Caki2 (cell line): ENCODE measurements around the gene MRAP2. TPM values are rescaled to one million over a fixed set of nuclear protein-coding genes. Genes with fewer than 3 reads are reported as not detected.

Experiments used
- DNase-seq: peaks from one replicate; pipeline ENCODE4 v3.0.0-alpha.2; 2015; ENCODE audit warnings: low read depth
- in situ Hi-C: cut with HindIII; loops from 2 replicates; pipeline ENCODE4 v1.10.0; 2016; ENCODE audit warnings: low sequenced_read_pairs, low pct_unique_long_range_greater_than_20kb, mixed read lengths
- total RNA-seq: library from RNA; depleted of rRNA; stranded (reverse); fragments of >200 nt; shearing (Covaris generic); gene quantifications from 2 replicates; pipeline ENCODE4 v1.2.3, GENCODE V29; 2014; ENCODE audit warnings: low replicate concordance; rRNA removed

MRAP2 gene, protein sequence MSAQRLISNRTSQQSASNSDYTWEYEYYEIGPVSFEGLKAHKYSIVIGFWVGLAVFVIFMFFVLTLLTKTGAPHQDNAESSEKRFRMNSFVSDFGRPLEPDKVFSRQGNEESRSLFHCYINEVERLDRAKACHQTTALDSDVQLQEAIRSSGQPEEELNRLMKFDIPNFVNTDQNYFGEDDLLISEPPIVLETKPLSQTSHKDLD
- 0.09 and 0.10 TPM in 2 replicates for total RNA-seq

DNA sequence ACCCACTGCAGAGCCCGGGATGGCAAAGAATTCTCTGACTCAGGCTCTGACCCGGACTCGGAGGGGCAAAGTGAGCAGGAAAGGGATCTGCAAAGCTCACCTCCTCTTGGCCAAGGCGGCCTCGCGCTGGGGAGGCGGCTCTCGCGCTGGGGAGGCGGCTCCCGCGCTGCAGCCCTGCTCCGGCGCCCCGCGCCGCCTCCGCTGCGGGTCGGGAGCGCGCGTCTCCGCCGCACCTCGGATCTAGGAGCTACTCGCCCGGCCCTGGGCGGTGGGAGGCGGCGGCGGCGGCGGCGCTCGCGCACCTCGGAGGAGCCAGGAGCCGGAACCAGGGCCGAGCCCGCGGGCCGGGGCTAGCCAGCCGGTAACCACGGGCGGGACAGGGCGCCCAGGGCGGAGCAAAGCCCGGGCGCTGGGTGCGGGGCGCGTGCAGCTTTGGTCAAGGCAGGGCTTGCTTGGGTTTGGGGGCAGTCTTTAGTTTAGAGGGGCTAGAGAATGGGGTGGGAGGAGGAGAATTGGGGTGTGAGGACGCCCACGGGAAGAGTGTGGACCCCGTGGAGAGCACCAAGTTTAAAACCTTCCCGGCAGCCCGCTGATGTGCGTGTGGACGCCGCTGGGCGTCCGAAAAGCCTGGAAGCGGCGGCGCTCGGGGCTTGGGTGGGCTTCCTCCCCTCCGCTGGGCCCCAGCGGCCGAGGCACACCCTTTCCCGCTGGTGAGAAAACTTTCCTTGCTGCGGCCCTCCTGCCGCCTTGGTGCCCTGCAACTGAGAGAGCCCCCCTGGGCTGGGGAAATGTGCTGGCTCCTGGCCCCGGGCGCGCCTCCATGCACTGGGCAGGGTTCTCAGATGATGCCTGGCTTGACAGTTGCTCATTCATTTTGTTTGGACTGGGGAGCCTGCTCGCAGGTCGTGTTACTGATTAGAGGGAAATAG is at the start of gene MRAP2:
Gene MRAP2, plus strand, starts transcription at position 250 of the 929 bp plus-strand sequence. CDS start 21,547 bp downstream, outside the sequence.
- DNase-seq = no peak
- in situ Hi-C loops = no loop called here

DNA sequence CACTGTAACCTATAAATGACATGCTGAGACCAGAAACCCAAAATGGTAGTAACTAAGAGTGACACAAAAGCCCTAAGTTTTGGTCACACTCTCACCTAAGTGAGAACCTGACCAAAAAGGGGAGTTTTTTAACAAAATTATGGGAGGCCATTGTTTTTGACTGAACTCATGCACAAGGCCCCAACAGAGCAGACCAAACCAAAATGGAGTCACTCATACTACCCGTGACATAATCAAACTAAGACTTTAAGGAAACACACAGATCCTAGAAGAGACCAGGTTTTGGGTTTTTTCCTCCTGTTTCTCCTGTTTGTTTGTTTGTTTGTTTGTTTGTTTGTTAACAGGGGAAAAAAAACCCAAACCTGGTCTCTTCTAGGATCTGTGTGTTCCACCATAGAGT is 49.2 kb upstream of the MRAP2 start:
- DNase-seq = no peak
- in situ Hi-C loops = no loop called here

DNA sequence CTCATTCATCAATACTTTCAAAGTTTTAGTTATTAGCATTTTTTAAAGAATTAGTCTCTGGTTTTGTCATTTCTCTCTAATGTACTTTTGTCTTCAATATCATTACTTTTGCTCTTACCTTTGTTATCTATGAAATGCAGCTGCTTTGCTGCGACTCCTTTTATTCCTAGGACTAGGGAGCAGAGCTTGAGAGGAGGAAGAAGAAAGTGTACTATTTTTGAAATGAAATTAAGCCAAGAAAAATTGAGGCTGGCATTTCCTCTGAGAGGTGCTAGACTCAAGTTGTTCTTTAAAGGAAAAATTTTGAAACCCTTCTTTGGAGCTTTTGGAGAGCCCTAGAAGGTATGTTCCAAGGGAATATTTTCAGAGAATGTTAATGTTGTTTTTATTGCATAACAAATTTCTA is 48.3 kb upstream of the MRAP2 start:
- in situ Hi-C loops = no loop called here
- no peak for DNase-seq

DNA sequence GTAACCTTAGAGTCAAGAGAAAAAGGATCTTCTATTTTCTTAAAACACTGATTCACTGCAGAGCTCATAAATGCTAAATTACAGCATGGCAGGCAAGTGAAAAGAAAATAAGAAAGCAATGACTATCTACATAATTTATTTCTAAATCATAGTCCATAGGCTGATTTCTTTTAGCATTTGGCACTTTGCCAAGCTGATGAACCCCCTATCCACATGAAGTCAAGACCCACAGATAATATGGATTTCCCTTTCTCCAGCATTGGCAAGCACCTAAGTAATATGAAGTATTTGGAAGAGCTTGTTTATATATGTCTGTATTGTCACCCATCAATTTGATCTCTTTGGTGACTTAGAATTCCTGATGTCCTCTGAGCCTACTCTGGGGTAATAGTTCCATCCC is 47.9 kb upstream of the MRAP2 start:
- DNase-seq = no peak
- in situ Hi-C loops = no loop called here

DNA sequence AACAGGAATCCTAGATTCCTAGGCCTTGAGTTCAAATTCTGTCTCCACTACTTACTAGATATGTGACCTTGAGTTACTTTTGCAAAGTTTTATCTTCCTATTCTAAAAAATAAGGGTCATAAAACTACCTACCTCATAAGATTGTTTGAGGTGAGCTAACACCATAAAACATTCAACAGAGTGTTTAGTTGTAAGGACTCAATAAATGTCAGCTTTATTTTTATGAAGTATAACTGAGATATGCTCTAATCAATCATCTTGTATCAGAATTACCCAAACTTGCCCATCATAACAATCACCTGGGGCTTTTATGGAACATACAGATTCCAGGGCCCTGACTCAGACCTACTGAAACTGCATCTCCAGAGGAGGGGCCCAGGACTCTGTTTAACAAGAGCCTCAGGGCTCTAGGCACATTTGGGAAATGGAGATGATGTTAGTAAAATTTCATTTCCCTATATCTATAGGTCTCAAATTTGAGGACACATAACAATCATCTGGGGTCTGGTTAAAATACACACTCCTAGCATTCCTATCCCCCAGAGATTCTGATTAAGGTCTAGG is 35.5 kb upstream of the MRAP2 start:
- no peak for DNase-seq
- in situ Hi-C loops = no loop called here

DNA sequence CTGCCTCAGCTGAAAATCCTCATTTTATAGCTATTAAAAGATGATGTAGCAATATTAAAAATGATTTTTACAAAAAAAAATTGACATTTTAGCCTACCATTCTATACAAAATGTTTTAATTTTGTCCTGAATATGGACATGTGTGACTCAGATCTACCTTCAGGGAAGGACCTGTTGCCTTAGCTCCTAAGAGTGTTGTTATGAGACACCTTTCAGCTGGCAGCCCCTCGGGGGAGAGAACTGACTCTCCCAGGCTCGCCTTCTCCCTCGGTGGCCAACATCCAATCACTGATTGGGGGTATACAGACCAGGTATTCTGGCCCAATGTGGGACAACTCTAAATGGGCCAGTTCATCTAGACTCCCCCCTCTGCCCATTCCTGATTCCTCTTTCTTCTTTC is 32.5 kb upstream of the MRAP2 start:
- in situ Hi-C loops = no loop called here
- DNase-seq = no peak

DNA sequence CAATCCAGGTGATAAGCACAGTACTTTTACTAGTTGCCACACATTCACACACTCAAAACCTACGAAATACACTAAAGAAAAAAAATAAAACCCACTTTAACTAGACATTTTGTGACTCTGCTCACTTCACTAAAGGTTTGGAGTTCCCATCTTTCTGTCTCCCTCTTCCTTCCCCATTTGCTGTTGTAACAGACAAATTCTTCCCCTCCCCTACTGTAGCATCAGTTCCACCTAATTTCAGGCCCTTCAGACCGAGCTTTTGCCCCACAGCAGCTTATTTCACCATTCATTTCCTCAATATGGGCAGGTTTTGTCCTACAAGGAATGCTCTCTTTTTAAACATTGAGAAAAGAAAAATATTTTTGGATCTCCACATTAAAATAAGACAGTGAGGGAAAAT is 31.3 kb upstream of the MRAP2 start:
- in situ Hi-C loops = no loop called here
- DNase-seq = no peak

DNA sequence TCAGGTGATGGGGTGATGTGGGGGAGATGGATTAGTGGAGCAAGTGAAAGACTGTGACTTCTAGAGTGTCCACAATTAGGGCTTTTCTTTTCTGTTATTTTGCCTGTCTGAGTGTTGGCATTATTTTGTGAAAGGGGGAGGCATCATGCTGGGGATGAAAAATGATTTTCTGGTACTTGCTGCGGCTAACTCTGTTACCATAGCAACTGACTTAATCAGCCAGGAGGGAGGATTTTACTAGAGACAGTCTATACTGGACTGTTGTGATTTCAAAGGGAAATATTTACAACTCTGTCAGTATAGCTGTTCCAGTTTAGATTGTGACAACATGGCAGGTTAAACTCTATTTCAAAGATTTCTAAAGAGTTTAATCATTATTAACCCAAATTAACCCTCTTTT is 30.4 kb upstream of the MRAP2 start:
- no peak for DNase-seq
- in situ Hi-C loops = no loop called here

DNA sequence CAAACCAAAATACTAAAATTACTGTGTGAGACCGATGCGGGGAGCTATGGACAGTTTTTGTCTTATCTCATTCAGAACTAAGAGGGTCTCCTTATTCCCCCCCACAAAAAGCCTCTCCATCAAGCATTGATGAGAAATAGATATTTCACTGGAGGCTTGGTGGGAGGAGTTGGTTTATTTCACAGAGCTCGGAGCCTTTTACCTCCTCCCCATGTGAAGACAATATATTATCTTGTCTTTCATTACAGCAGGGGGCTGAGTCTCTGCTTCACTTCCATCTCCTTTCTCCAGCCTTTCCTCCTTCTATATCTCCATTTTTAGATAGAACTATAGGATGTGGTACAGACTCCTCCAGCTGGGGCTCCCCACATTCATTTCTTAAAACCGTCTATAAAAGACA is 29.9 kb upstream of the MRAP2 start:
- DNase-seq = no peak
- in situ Hi-C loops = no loop called here

DNA sequence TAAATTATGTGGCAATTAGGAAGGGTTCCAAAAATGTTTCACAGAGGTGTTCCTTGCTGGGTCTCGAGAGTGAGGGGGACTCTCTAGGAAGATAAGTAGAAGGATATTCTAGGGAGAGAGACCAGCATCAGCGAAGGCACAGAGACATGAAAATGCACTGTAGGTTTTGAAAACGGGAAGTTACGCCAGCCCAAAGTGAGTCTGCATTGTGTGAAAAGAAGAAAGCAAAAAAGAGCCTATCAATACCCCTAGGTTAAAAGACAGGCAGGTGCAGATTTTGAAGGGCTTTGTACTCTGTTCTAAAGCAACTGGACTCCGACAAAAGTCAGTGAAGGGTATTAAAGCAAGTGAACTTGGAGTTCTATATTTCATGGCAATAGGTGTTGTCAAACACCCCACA is 25.7 kb upstream of the MRAP2 start:
- DNase-seq = no peak
- in situ Hi-C loops = no loop called here

DNA sequence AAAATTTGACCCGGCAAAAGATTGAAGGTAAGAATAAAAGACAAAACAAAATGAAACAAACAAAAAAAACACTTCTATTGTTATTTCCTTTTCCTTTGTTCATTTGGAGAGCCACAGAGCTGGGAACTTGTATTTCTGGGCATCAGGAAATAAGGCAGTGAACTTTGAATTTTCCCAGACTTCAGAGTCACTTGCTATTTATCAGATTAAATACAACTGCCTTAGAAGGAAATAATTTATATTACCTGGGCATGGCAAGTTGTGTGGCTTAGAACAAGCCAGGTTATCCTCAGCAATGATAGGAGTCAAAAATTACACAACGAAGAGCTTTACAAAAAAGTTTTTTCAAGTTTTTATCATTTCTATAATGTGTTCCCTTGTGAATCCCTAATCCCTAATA is 20.2 kb upstream of the MRAP2 start:
- in situ Hi-C loops = no loop called here
- DNase-seq = no peak

DNA sequence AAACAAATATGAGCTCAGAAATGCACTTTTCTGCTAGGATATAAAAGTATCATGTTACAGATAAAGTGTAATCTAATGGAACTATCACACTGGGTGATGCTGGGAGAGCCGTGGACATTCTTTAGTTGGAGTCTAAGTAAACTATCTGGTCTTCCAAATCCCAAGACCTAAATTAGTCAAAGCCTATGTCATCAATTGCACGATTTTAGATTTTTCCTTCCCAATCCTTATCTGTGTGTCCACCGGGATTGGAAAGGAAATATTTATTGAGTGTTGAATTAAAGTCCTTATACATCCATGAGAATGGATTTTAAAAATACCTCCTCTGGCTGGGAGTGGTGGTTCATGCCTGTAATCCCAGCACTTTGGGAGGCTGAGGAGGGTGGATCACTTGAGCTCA is 19.6 kb upstream of the MRAP2 start:
- in situ Hi-C loops = no loop called here
- no peak for DNase-seq

DNA sequence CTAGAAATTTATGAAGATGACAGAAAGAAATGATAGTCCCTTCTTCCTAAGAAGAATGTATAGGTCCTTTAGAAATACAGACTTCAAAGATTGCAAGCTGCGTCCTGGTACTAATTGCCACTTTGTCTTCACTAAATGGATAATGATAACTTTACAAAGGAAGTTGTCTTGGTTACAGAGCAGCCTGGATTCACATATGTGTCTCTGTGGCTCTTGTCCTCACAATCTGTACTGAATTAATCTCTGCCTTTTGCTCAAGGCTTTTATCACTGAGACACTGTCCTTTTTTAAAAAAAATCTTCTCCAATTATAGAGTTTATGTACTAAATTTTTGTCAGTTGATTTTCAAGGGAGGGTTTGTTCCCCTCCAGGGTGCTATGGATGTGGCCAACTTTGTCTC is 17.5 kb upstream of the MRAP2 start:
- in situ Hi-C loops = no loop called here
- no peak for DNase-seq

DNA sequence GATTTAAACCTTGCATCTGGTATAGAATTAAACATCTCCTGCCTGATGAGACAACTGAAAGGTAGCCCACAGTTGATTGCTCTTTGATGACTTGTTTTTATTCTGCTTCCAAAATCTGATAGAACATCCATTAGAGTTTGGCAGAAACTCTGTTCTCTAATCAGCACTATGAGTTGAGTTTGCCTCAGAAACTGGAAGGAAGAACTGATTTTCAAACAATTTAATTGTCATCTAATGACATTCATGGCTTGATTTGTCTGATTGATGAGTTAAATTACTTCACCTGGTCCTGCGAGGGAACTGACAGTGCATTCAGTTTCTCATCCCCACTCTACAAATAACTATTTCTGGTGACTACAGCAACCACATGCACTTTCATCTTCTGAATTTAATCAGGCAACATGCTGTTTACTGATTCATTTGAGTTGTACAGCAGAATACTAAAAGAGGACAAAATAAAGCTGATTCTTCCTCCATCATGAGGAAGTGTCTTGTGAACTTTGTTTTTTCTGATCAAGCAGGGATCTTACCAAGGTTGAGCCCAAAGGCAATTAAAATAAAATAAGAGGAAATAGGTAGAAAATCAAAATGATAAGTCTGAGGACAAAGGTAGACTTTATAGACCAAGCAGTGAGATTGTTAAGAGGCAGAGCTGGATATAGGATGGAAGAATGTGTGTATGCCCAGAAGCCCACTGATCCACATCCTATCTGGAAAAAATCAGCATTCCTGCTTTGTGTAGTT is 15.7 kb upstream of the MRAP2 start:
- no peak for DNase-seq
- in situ Hi-C loops = no loop called here

DNA sequence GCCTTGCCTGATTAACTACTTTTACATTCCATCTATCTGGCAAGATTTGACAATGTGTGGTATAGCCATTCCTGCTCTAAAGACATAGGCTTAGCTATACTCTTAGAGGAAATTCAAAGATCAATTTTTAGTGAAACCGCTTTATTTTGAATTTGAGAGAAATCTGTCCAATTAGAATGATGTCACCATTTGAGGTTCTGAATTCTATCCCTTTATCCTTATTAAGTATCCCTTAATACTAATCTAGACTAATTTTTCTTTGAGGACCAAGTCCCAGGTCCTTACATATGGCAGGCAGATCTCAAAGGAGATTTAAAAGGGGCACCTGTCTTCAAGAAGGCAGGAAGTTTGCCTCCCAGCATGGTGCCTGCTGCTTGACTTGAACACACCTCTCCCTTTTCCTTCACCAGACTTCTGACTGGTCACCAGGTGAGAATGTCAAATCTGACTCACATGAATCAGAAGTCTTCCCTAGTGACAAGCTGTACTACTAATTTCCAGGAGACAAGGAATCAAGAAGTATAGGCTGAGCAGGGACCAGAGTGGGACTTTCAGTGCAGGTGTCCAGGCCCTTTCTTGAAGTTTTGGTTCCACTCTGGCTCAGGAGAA is 15.0 kb upstream of the MRAP2 start:
- in situ Hi-C loops = no loop called here

DNA sequence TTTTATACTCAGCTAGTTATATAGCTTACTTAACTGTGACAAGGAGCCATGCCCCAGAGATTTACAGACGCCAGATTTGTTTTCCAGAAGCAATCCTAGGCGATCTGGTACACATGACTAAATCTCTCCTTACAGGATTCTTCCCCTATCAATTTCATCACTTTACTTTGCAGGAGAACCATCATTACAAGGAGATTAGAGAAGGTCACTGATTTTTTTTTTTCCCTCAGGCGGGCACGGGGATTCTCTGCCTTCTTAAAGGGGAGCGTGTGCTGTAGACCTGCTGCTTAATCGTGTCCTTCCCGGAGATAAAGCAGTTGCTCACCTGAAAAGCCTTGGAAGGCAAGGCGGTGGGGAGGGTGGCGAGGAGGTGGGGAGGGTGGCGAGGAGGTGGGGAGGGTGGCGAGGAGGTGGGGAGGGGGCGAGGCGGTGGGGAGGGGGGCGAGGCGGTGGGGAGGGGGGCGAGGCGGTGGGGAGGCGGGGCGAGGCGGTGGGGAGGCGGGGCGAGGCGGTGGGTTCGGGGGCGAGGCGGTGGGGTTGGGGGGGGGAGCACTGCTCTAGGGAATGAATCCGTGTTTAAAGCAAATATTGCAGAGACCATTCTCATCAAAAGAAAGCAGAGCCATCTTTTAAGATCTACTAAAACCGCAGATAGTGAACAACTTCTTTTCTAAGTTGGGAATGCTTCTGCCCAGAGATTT is 14.3 kb upstream of the MRAP2 start:
- no peak for DNase-seq
- in situ Hi-C loops = no loop called here

More for the DNA sequence above, 15.0 kb upstream of the MRAP2 start:
- no peak for DNase-seq

DNA sequence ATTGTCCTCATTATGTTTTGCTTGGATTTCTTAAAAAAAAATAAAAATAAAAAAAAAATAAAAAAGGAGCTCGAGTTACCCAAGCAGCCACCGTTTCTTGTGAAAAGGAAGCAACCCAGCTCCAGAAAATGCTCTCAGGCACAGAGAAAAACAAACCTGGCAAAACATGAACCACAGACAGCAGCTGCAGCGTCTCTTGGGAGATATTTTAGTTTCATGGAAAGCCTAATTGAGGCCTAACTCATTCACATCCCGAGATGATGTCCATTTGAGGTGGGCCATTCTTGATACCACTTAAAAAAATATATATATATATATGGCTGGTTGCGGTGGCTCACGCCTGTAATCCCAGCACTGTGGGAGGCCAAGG is 13.7 kb upstream of the MRAP2 start:
- DNase-seq = no peak
- in situ Hi-C loops = no loop called here

DNA sequence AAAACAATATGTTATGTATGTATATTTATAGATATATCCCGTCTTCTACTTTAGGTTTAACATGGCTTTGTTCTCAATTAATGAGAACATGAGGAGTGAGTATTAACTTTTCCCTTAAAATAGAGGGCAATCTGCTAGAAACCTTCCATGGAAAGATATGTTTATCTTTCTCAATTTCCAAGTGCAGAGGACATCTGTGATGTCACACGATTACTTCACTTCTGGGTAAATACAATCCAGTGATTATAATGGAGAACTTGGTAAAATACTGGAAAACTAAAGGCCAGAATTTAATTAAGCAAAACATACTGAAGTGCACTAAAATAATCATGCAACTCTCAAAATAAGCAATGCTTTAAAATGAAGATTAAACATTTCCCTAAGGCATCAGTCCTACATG is 11.9 kb upstream of the MRAP2 start:
- no peak for DNase-seq
- in situ Hi-C loops = no loop called here
